ENCODE results near the gene EPSTI1.

- TF ChIP-seq CTCF (IDR thresholded peaks at IDR 0.05) (no peak), FOXM1 (IDR thresholded peaks at IDR 0.05; ENCODE audit: low read depth) (no peak), EP300 (IDR thresholded peaks at IDR 0.05; ENCODE audit: borderline replicate concordance in 1 of 2, low read depth in 1 of 2, low read length in 1 of 2) (no peak), YY1 (IDR thresholded peaks at IDR 0.05; ENCODE audit: low read depth) (no peak), SMC3 (IDR thresholded peaks at IDR 0.05; ENCODE audit: low read depth, low read length) (no peak), MEF2A (IDR thresholded peaks at IDR 0.05; ENCODE audit: borderline replicate concordance, low read depth) (no peak), EZH2phosphoT487 (IDR thresholded peaks at IDR 0.05; ENCODE audit: borderline replicate concordance, low read depth) (no peak), PBX3 (IDR thresholded peaks at IDR 0.05) (no peak), MXI1 (IDR thresholded peaks at IDR 0.05; ENCODE audit: low read depth, low read length) (no peak), FOXJ3 (CRISPR knock-in tag; IDR thresholded peaks at IDR 0.05) (no peak)
Measured at GRCh38 chr13:43008596-43008995, 16.6 kb upstream of the EPSTI1 start.
